ENCODE measurements around the gene SEMA3F.

Gene SEMA3F

GRCh38 chr3:50230794-50231125 is 75.6 kb downstream of the SEMA3F start:
- no peak overlapping the region for H3K9ac ChIP-seq (ENCODE audit: low read length)
- H3K4me1 ChIP-seq (ENCODE audit: control insufficient read depth, insufficient read depth, low read length): peaks cover 3% of the 10 kb centered on the region
- H3K36me3 ChIP-seq (ENCODE audit: control insufficient read depth, insufficient read depth, low read length): no peaks in the 10 kb centered on the region
- no peak overlapping the region for H3K27ac ChIP-seq (ENCODE audit: low read depth, low read length)
- no peaks in the 10 kb centered on the region for H3K27me3 ChIP-seq (ENCODE audit: control insufficient read depth, insufficient read depth, low read length)
- no peak overlapping the region for H3K4me3 ChIP-seq (ENCODE audit: low read length)

- H3K4me1 ChIP-seq (ENCODE audit: control insufficient read depth, insufficient read depth, low read length): no peaks in the 10 kb centered on the region
- no peak overlapping the region for H3K4me3 ChIP-seq (ENCODE audit: low read length)
- H3K36me3 ChIP-seq (ENCODE audit: control insufficient read depth, insufficient read depth, low read length): no peaks in the 10 kb centered on the region
- H3K9ac ChIP-seq (ENCODE audit: low read length): no peak overlapping the region
- no peaks in the 10 kb centered on the region for H3K27me3 ChIP-seq (ENCODE audit: control insufficient read depth, insufficient read depth, low read length)
- H3K27ac ChIP-seq (ENCODE audit: low read depth, low read length): no peak overlapping the region
These were observed 76.5 kb downstream of the SEMA3F start for GRCh38 chr3:50231581-50231980.

- H3K4me1 ChIP-seq (ENCODE audit: control insufficient read depth, insufficient read depth, low read length): no peaks in the 10 kb centered on the region
- H3K36me3 ChIP-seq (ENCODE audit: control insufficient read depth, insufficient read depth, low read length): no peaks in the 10 kb centered on the region
- H3K4me3 ChIP-seq (ENCODE audit: low read length): no peak overlapping the region
These were observed 77.2 kb downstream of the SEMA3F start for GRCh38 chr3:50232303-50232702.

GRCh38 chr3:50233176-50233575 is 78.1 kb downstream of the SEMA3F start:
- Histone ChIP-seq H3K36me3 (ENCODE audit: control insufficient read depth, insufficient read depth, low read length) (no peaks in the 10 kb centered on the region), H3K27ac (ENCODE audit: low read depth, low read length) (no peak overlapping the region), H3K9ac (ENCODE audit: low read length) (no peak overlapping the region), H3K4me1 (ENCODE audit: control insufficient read depth, insufficient read depth, low read length) (peaks cover 2% of the 10 kb centered on the region), H3K27me3 (ENCODE audit: control insufficient read depth, insufficient read depth, low read length) (no peaks in the 10 kb centered on the region), H3K4me3 (ENCODE audit: low read length) (no peak overlapping the region)

More at GRCh38 chr3:50232303-50232702, 77.2 kb downstream of the SEMA3F start:
- Histone ChIP-seq H3K27me3 (ENCODE audit: control insufficient read depth, insufficient read depth, low read length) (no peaks in the 10 kb centered on the region), H3K9ac (ENCODE audit: low read length) (no peak overlapping the region), H3K27ac (ENCODE audit: low read depth, low read length) (no peak overlapping the region)

GRCh38 chr3:50235716-50236483 is 80.8 kb downstream of the SEMA3F start, which contains the start of gene GNAI2:
GNAI2 (plus strand) TSS chr3:50236204; CDS start chr3:50236336, 132 bp downstream.
- peak within 1 kb of the TSS; percentile 96 for H3K4me3 ChIP-seq (ENCODE audit: low read length)
- peaks cover 19% of the 10 kb centered on the region for H3K4me1 ChIP-seq (ENCODE audit: control insufficient read depth, insufficient read depth, low read length)
- H3K27ac ChIP-seq (ENCODE audit: low read depth, low read length): peak within 1 kb of the TSS; percentile 86
- no peaks in the 10 kb centered on the region for H3K36me3 ChIP-seq (ENCODE audit: control insufficient read depth, insufficient read depth, low read length)
- H3K9ac ChIP-seq (ENCODE audit: low read length): peak within 1 kb of the TSS; percentile 71
- H3K27me3 ChIP-seq (ENCODE audit: control insufficient read depth, insufficient read depth, low read length): no peaks in the 10 kb centered on the region

- Histone ChIP-seq H3K27ac (ENCODE audit: low read depth, low read length) (peak overlapping the region; percentile 86), H3K4me1 (ENCODE audit: control insufficient read depth, insufficient read depth, low read length) (peaks cover 24% of the 10 kb centered on the region)
These were observed 81.5 kb downstream of the SEMA3F start for GRCh38 chr3:50236484-50237132.

GRCh38 chr3:50237133-50237651 is 82.1 kb downstream of the SEMA3F start:
- Histone ChIP-seq H3K27me3 (ENCODE audit: control insufficient read depth, insufficient read depth, low read length) (no peaks in the 10 kb centered on the region), H3K27ac (ENCODE audit: low read depth, low read length) (peak overlapping the region; percentile 86), H3K9ac (ENCODE audit: low read length) (peak overlapping the region; percentile 71), H3K4me1 (ENCODE audit: control insufficient read depth, insufficient read depth, low read length) (peaks cover 24% of the 10 kb centered on the region), H3K4me3 (ENCODE audit: low read length) (peak overlapping the region; percentile 96), H3K36me3 (ENCODE audit: control insufficient read depth, insufficient read depth, low read length) (no peaks in the 10 kb centered on the region)

More at GRCh38 chr3:50236484-50237132, 81.5 kb downstream of the SEMA3F start:
- no peaks in the 10 kb centered on the region for H3K27me3 ChIP-seq (ENCODE audit: control insufficient read depth, insufficient read depth, low read length)
- peak overlapping the region; percentile 96 for H3K4me3 ChIP-seq (ENCODE audit: low read length)
- peak overlapping the region; percentile 71 for H3K9ac ChIP-seq (ENCODE audit: low read length)
- H3K36me3 ChIP-seq (ENCODE audit: control insufficient read depth, insufficient read depth, low read length): no peaks in the 10 kb centered on the region

GRCh38 chr3:50237754-50238548 is 82.8 kb downstream of the SEMA3F start:
- Histone ChIP-seq H3K27me3 (ENCODE audit: control insufficient read depth, insufficient read depth, low read length) (no peaks in the 10 kb centered on the region), H3K4me1 (ENCODE audit: control insufficient read depth, insufficient read depth, low read length) (peaks cover 24% of the 10 kb centered on the region), H3K27ac (ENCODE audit: low read depth, low read length) (peak overlapping the region; percentile 86), H3K9ac (ENCODE audit: low read length) (peak overlapping the region; percentile 71), H3K36me3 (ENCODE audit: control insufficient read depth, insufficient read depth, low read length) (no peaks in the 10 kb centered on the region), H3K4me3 (ENCODE audit: low read length) (peak overlapping the region; percentile 96)

- peak overlapping the region; percentile 86 for H3K27ac ChIP-seq (ENCODE audit: low read depth, low read length)
- peaks cover 24% of the 10 kb centered on the region for H3K4me1 ChIP-seq (ENCODE audit: control insufficient read depth, insufficient read depth, low read length)
- peak overlapping the region; percentile 96 for H3K4me3 ChIP-seq (ENCODE audit: low read length)
- H3K9ac ChIP-seq (ENCODE audit: low read length): peak overlapping the region; percentile 12
- H3K36me3 ChIP-seq (ENCODE audit: control insufficient read depth, insufficient read depth, low read length): no peaks in the 10 kb centered on the region
- no peaks in the 10 kb centered on the region for H3K27me3 ChIP-seq (ENCODE audit: control insufficient read depth, insufficient read depth, low read length)
These were observed 83.5 kb downstream of the SEMA3F start for GRCh38 chr3:50238549-50239026.

Data from rectal smooth muscle tissue (tissue), 1 donor.